Spleen (tissue), 7 donors: Measurements from ENCODE around the gene CIB4.

Experiments used
- POLR2A ChIP-seq, 3 donors: fragments of 450-650 bp; IDR thresholded peaks; one replicate each; pipeline ENCODE4 v1.5.1; 2017; ENCODE audit warnings: antibody characterized with exemption in 3 of 3, mild to moderate bottlenecking in 1 of 3
- POLR2AphosphoS5 ChIP-seq, 3 donors: sonication (generic); formaldehyde crosslinking; IDR thresholded peaks; one replicate each; pipeline ENCODE4 v1.5.1; 2017; ENCODE audit warnings: antibody characterized with exemption in 3 of 3
- TF ChIP-seq, protein P1 (sequence below), 11 experiments: fragments of 200-600 bp in 7 of 11; fragments of 450-650 bp in 4 of 11; sonication (generic) in 4 of 11; IDR thresholded peaks in 8 of 11; conservative IDR thresholded peaks in 3 of 11; 1 replicate in 7 of 11; 2 replicates in 4 of 11; pipeline versions ENCODE4 v1.4.0 to v1.8.0; 2016 to 2021; ENCODE audit warnings: antibody characterized with exemption in 11 of 11, inconsistent platforms in 4 of 11, mild to moderate bottlenecking in 1 of 11
- donor health status: DM: no; HTN: no; CAD: no; lungs with moderate emphysema.
- donor health status: DM: no; HTN: no; CAD: no.
- donor health status: DM: no; HTN: no; CAD: no.

DNA sequence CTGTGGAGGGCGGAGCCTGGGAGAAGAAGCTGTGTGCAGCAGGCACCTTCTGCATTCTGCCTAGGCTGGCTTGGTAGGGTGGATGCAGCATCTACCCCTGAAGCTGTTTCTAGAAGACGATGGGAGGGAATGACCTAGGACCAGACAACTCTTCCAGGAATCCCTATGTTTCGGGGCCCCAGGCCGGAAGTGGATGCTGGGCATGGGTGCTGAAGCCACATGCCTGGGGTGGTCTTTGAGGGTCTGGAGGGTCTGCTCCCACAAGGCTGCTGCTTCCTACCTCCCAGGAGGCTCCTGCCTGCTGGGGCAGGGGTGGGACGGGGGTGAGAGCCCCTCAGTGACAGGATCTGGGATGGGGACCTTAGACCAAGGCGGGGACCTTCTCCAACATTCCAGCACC lies 61.0 kb downstream of the CIB4 start:
- TF ChIP-seq, protein P1, sequence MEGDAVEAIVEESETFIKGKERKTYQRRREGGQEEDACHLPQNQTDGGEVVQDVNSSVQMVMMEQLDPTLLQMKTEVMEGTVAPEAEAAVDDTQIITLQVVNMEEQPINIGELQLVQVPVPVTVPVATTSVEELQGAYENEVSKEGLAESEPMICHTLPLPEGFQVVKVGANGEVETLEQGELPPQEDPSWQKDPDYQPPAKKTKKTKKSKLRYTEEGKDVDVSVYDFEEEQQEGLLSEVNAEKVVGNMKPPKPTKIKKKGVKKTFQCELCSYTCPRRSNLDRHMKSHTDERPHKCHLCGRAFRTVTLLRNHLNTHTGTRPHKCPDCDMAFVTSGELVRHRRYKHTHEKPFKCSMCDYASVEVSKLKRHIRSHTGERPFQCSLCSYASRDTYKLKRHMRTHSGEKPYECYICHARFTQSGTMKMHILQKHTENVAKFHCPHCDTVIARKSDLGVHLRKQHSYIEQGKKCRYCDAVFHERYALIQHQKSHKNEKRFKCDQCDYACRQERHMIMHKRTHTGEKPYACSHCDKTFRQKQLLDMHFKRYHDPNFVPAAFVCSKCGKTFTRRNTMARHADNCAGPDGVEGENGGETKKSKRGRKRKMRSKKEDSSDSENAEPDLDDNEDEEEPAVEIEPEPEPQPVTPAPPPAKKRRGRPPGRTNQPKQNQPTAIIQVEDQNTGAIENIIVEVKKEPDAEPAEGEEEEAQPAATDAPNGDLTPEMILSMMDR (IDR thresholded peaks at IDR 0.05 in 8 of 11, conservative IDR thresholded peaks at IDR 0.05 in 3 of 11): no peak
- no peak for TF ChIP-seq POLR2AphosphoS5 (IDR thresholded peaks at IDR 0.05)
- no peak for TF ChIP-seq POLR2A (IDR thresholded peaks at IDR 0.05)
